ENCODE data around the gene LMX1B.

Gene LMX1B

GRCh38 chr9:126599047-126599650 lies 14.6 kb upstream of the LMX1B start:
- DNase-seq (ENCODE audit: low read depth), result no peak
- H3K4me3 ChIP-seq (ENCODE audit: control insufficient read depth, low read depth, low read length), result no peak overlapping the region
- TF ChIP-seq CTCF (IDR thresholded peaks at IDR 0.05; ENCODE audit: control insufficient read depth, insufficient read depth, low read depth, low read length, missing control alignments), result peak; percentile 28

GRCh38 chr9:126604059-126605055 lies 9.4 kb upstream of the LMX1B start:
- no peak for DNase-seq (ENCODE audit: low read depth)
- no peak overlapping the region for H3K4me3 ChIP-seq (ENCODE audit: control insufficient read depth, low read depth, low read length)
- no peak for TF ChIP-seq CTCF (IDR thresholded peaks at IDR 0.05; ENCODE audit: control insufficient read depth, insufficient read depth, low read depth, low read length, missing control alignments)

- H3K4me3 ChIP-seq (ENCODE audit: control insufficient read depth, low read depth, low read length), result no peak overlapping the region
- DNase-seq (ENCODE audit: low read depth), result no peak
- no peak for TF ChIP-seq CTCF (IDR thresholded peaks at IDR 0.05; ENCODE audit: control insufficient read depth, insufficient read depth, low read depth, low read length, missing control alignments)
Measured at GRCh38 chr9:126605792-126606482, 7.8 kb upstream of the LMX1B start.

- no peak overlapping the region for H3K4me3 ChIP-seq (ENCODE audit: control insufficient read depth, low read depth, low read length)
- no peak for DNase-seq (ENCODE audit: low read depth)
- TF ChIP-seq CTCF (IDR thresholded peaks at IDR 0.05; ENCODE audit: control insufficient read depth, insufficient read depth, low read depth, low read length, missing control alignments), result no peak
Measured at GRCh38 chr9:126606483-126606870, 7.3 kb upstream of the LMX1B start.

- no peak for TF ChIP-seq CTCF (IDR thresholded peaks at IDR 0.05; ENCODE audit: control insufficient read depth, insufficient read depth, low read depth, low read length, missing control alignments)
- H3K4me3 ChIP-seq (ENCODE audit: control insufficient read depth, low read depth, low read length), result no peak overlapping the region
- no peak for DNase-seq (ENCODE audit: low read depth)
Measured at GRCh38 chr9:126607086-126607485, 6.6 kb upstream of the LMX1B start.

- no peak for DNase-seq (ENCODE audit: low read depth)
- TF ChIP-seq CTCF (IDR thresholded peaks at IDR 0.05; ENCODE audit: control insufficient read depth, insufficient read depth, low read depth, low read length, missing control alignments), result no peak
- H3K4me3 ChIP-seq (ENCODE audit: control insufficient read depth, low read depth, low read length), result no peak overlapping the region
Measured at GRCh38 chr9:126607731-126608130, 6.0 kb upstream of the LMX1B start.
